ENCODE results near the gene NTSR2.

NTSR2 gene

DNA sequence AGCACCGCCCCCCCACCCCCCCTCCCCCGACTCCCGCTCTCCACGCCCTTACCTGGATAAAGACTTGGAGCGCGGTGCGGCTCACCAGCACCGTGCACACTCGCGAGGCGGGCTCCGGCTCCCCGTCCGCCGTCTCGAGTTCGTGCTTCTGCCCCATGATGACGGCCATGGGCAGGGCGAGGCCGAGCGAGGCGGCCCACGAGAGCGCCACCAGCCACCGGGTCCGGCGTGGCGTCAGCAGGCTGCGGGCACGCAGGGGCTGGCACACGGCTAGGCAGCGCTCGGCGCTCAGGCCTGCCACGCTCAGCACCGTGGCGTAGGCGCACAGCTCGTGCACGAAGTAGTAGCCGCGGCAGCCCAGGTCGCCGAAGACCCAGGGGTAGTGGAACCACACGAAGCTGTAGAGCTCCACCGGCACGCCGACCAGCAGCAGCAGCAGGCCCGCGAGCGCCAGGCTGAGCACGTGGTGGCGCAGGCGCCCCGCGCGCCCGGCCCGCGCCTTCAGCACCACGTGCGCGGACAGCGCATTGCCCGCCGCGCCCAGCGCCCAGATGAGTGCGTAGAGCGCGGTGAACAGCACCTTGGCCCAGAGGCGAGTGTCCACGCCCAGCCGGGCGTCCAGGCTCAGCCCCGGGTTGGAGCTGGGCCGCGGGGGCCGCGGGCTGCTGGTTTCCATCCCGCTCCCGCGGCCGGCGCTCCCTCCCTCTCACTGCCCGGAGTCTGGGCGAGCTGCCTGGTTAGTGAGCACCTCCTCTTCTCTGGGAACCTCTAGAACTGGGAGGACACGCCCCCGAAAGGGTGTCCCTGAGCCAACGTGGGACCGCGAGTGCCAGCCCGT is at the start of gene NTSR2:
TSS of gene NTSR2 (minus strand) at position 742 of the 838 bp plus-strand sequence. CDS start at position 676, 66 bp downstream.
- DNase-seq (ENCODE audit: low read depth), result no peak

DNA sequence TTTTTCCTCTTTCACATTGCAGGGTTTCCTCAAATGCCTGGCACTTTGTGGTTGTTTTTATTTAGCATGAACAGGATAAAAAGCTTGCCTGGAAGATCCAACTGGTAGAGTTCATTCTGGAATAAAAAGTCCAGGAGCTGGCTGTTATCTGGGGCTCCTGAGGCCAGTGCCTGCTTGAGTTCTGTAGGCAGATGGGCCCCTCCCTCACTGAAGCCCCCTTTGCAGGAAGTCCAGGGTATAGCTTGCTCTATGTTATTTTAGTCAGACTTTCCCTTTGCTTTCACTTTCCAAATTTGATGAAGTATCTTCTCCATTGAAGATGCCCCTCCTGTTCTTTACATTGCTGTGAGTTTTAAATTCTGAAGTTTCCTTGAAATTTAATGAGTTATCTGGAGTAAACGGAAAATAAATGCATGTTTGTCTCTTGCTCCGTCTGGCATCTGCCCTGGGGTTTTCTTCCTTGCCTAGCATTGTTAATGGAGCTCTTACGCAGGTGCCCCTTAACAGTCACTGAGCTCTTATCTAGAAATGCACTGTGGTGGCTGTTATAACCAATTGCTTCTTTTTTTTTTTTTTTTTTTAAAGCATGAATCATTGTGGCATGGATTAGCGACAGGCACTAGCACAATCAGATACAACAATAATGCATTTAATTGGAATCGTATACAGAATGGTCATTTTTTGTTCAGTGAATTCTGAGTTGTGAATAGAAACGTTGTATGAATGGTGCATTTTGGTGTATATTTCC is 49.4 kb upstream of the NTSR2 start:
- DNase-seq (ENCODE audit: low read depth), result no peak

DNA sequence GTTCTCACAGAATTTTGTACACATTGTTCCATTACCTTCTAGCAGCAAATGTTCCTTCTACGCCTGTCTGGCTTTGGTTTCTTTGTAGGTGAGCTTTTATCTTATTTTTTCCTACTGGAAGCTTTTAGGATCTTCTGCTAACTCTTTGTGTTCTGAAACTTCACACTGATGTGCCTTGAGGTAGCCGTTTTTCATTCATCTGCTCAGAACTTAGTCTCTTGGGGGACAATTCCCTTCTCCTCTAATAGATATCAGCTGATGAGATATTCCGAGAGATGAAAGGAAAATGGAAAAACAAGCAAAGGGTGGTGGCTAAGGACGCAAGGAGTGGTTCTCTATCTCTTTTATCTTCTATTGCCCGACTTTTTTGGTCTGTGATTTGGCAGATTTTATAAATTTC is 48.6 kb upstream of the NTSR2 start:
- no peak for DNase-seq (ENCODE audit: low read depth)

- no peak for DNase-seq (ENCODE audit: low read depth)
Observed at GRCh38 chr2:11717623-11718022, 47.6 kb upstream of the NTSR2 start.

GRCh38 chr2:11716689-11717321 is 46.8 kb upstream of the NTSR2 start:
- DNase-seq (ENCODE audit: low read depth), result no peak

DNA sequence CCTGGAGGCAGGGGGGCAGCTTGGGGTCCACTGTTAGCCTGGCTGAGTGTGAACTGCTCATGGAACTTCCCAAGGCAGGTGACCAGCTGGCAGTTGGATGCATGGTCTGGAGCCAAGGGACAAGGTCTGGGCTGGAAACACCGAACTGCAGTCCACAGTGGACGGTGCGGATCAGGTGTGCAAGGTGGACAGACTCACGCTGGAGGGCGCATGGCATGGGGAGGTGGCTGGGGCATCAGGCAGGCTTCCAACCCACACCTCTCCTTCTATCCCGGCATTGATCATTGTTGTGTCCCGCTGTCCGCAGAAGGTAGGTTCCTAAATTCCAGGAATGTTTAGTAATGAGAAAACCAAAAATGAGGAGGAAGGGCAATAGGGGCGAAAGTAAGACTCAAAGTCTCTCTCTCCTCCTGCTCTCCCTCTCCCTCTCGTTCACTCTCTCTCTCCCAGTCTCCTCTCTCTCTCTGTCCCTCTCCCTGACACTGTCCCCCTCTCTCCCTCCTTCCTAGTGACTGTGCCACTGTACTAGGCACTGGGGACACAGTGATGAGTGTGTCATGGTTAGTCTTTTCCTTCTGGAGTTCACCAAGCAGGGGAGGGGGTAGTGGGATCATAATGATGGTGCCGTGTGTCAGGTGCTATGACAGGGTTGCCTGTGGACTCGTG is 46.1 kb upstream of the NTSR2 start:
- no peak for DNase-seq (ENCODE audit: low read depth)

- DNase-seq (ENCODE audit: low read depth), result no peak
Observed at GRCh38 chr2:11713815-11714214, 43.8 kb upstream of the NTSR2 start.

- DNase-seq (ENCODE audit: low read depth), result no peak
Observed at GRCh38 chr2:11712866-11713265, 42.9 kb upstream of the NTSR2 start.

DNA sequence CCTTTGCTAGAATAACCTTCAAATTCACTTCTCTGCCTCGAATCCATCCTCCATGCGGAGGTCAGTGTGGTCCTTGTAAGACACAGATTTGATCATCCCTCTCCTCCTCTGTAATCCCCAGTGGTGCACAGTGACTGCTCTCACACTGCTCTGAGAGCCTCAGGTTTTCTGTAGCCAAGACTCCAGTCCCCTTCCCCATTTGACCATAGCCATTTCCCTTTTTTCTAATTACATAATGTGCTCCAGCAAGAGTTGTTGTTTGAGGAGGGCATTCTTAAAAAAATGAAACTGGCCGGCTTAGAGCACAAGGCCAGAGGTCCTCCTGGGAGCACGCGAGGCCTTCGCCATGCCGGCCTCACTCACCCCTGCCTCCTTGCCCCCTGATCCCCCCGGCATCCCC is 41.8 kb upstream of the NTSR2 start:
- DNase-seq (ENCODE audit: low read depth), result no peak

DNA sequence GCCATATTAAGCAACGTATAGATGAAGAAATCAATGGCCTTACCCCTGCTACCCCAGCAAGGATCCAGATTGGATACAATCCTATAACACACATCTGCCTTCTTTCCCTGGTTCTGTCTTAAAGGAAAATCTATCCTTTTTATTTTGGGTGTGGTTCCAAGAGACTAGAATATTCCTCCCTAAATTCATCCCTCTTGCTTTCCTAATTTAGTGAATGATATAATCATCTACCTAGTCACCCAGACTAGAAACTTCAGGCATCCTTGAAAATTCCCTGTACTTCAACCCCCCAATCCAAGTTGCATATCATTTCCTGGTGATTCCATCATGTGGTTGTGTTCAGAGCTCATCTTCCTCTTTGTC is 41.3 kb upstream of the NTSR2 start:
- no peak for DNase-seq (ENCODE audit: low read depth)

GRCh38 chr2:11710632-11711353 is 40.8 kb upstream of the NTSR2 start:
- no peak for DNase-seq (ENCODE audit: low read depth)

GRCh38 chr2:11710210-11710609 is 40.2 kb upstream of the NTSR2 start:
- no peak for DNase-seq (ENCODE audit: low read depth)

- no peak for DNase-seq (ENCODE audit: low read depth)
Observed at GRCh38 chr2:11709293-11709692, 39.3 kb upstream of the NTSR2 start.

DNA sequence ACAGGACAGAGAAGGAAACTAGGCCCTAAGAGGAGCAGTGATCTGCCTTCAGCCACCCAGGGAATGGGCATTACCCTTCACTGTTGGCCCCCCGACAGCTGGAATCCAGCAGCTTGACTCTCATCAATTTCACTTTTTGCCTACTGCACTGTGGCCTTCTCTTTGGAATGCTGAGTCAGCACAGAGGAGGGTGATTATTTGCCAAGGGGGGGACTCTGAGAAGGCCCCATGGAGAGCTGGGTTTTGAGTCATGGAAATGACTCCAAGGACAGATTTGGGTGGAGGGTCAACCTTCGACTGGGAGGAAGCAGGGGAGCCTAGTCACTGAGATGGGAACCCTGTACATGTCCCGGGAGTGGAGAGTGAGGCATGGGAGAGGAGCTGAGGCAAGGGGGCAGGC is 38.1 kb upstream of the NTSR2 start:
- DNase-seq (ENCODE audit: low read depth), result no peak

DNA sequence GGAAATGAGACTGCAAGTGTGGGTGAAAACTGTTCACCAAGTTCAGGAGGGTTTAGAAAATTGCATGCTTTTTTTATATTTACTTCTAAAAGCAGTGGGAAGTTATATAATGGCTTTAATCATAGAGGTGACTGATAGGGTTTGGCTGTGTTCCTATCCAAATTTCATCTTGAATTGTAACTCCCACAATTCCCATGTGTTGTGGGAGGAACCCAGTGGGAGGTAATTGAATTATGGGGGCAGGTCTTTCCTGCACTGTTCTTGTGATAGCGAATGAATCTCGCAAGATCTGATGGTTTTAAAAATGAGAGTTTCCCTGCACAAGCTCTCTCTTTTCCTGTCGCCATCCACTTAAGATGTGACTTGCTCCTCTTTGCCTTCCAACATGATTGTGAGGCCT is 35.7 kb upstream of the NTSR2 start:
- no peak for DNase-seq (ENCODE audit: low read depth)

GRCh38 chr2:11705063-11705462 is 35.1 kb upstream of the NTSR2 start:
- DNase-seq (ENCODE audit: low read depth), result no peak

GRCh38 chr2:11703700-11704099 is 33.7 kb upstream of the NTSR2 start:
- no peak for DNase-seq (ENCODE audit: low read depth)

- no peak for DNase-seq (ENCODE audit: low read depth)
Observed at GRCh38 chr2:11702946-11703345, 33.0 kb upstream of the NTSR2 start.

- DNase-seq (ENCODE audit: low read depth), result no peak
Observed at GRCh38 chr2:11701751-11702301, 31.8 kb upstream of the NTSR2 start.

DNA sequence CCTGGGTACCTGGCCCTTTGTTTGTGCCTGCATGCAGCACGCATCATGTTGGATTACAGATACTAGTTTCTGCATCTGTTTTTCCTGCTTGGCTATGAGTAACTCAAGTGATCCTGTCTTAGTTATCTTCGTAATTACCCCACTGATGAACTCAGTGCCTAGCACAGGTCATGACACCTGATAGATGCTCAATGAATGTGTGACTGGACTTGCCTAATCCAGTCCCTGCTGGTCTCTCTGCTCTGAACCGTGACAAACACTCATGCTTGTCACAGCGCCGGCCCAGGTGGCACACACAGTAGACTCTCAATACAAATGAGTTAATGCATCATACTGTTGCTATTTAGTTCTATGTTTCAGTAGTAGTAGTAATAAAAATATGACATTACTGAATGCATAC is 31.2 kb upstream of the NTSR2 start:
- no peak for DNase-seq (ENCODE audit: low read depth)

Data from HS-5 (cell line).